Camera-type eye (tissue), 1 donor: ENCODE measurements around the gene KRTAP20-2. TPM values are rescaled to one million over a fixed set of nuclear protein-coding genes. Genes with fewer than 3 reads are reported as not detected.

Source experiments
- total RNA-seq: library from RNA; depleted of rRNA; stranded (reverse); fragments of >200 nt; gene quantifications from one replicate; pipeline ENCODE4 v1.2.3, GENCODE V29; 2014

Gene KRTAP20-2
- not detected for total RNA-seq

GRCh38 chr21:30634906-30635305 lies at the start of gene KRTAP20-2:
Gene KRTAP20-2, plus strand, starts transcription at chr21:30635206. Its CDS starts 58 bp downstream, at chr21:30635264.

GRCh38 chr21:30590297-30590696 lies 44.7 kb upstream of the KRTAP20-2 start, which contains the start of gene KRTAP22-2:
Gene KRTAP22-2, minus strand, starts transcription at chr21:30590397.

GRCh38 chr21:30592140-30592539 lies 42.9 kb upstream of the KRTAP20-2 start, which contains the start of gene KRTAP6-3:
Gene KRTAP6-3, plus strand, starts transcription at chr21:30592440. Its CDS starts 6 bp downstream, at chr21:30592446.

GRCh38 chr21:30598802-30599201 lies 36.2 kb upstream of the KRTAP20-2 start, which contains the start of gene KRTAP6-2:
Gene KRTAP6-2, minus strand, starts transcription at chr21:30598902. Its CDS starts 28 bp downstream, at chr21:30598874.

GRCh38 chr21:30600787-30601186 lies 34.2 kb upstream of the KRTAP20-2 start, which contains the start of gene KRTAP22-1:
Gene KRTAP22-1, plus strand, starts transcription at chr21:30601087.

GRCh38 chr21:30613836-30614235 lies 21.2 kb upstream of the KRTAP20-2 start, which contains the start of gene KRTAP6-1:
Gene KRTAP6-1, minus strand, starts transcription at chr21:30613930. Its CDS starts 26 bp downstream, at chr21:30613904.

GRCh38 chr21:30616125-30616524 lies 18.9 kb upstream of the KRTAP20-2 start, which contains the start of gene KRTAP20-1:
Gene KRTAP20-1, plus strand, starts transcription at chr21:30616425. Its CDS starts 30 bp downstream, at chr21:30616455.

GRCh38 chr21:30620522-30620921 lies 14.5 kb upstream of the KRTAP20-2 start, which contains the start of gene KRTAP20-4:
Gene KRTAP20-4, plus strand, starts transcription at chr21:30620627.

GRCh38 chr21:30642564-30642963 lies 7.6 kb downstream of the KRTAP20-2 start, which contains the start of gene KRTAP20-3:
Gene KRTAP20-3, plus strand, starts transcription at chr21:30642864.

Other genes with a start within 250 kb of the KRTAP20-2 start
- not detected for gene KRTAP13-1, start 239.2 kb upstream of the KRTAP20-2 start, total RNA-seq
- gene KRTAP13-3, start 209.3 kb upstream of the KRTAP20-2 start, total RNA-seq, result not detected
- not detected for gene KRTAP13-4, start 205.0 kb upstream of the KRTAP20-2 start, total RNA-seq
- not detected for gene KRTAP15-1, start 194.9 kb upstream of the KRTAP20-2 start, total RNA-seq
- not detected for gene KRTAP19-1, start 154.8 kb upstream of the KRTAP20-2 start, total RNA-seq
- not detected for gene KRTAP19-2, start 147.8 kb upstream of the KRTAP20-2 start, total RNA-seq
- gene KRTAP19-3, start 143.2 kb upstream of the KRTAP20-2 start, total RNA-seq, result not detected
- not detected for gene KRTAP19-4, start 138.0 kb upstream of the KRTAP20-2 start, total RNA-seq
- gene KRTAP19-5, start 133.1 kb upstream of the KRTAP20-2 start, total RNA-seq, result not detected
- not detected for gene KRTAP19-6, start 93.3 kb upstream of the KRTAP20-2 start, total RNA-seq
- gene KRTAP19-7, start 73.9 kb upstream of the KRTAP20-2 start, total RNA-seq, result not detected
- not detected for gene KRTAP22-2, start 44.8 kb upstream of the KRTAP20-2 start, total RNA-seq
- gene KRTAP6-3, start 42.8 kb upstream of the KRTAP20-2 start, total RNA-seq, result not detected
- gene KRTAP6-2, start 36.3 kb upstream of the KRTAP20-2 start, total RNA-seq, result not detected
- gene KRTAP22-1, start 34.1 kb upstream of the KRTAP20-2 start, total RNA-seq, result not detected
- not detected for gene KRTAP6-1, start 21.3 kb upstream of the KRTAP20-2 start, total RNA-seq
- gene KRTAP20-1, start 18.8 kb upstream of the KRTAP20-2 start, total RNA-seq, result not detected
- gene KRTAP20-4, start 14.6 kb upstream of the KRTAP20-2 start, total RNA-seq, result not detected
- not detected for gene KRTAP20-3, start 7.7 kb downstream of the KRTAP20-2 start, total RNA-seq
- gene KRTAP21-3, start 83.6 kb downstream of the KRTAP20-2 start, total RNA-seq, result not detected
- gene KRTAP21-2, start 112.1 kb downstream of the KRTAP20-2 start, total RNA-seq, result not detected
- gene KRTAP21-1, start 120.2 kb downstream of the KRTAP20-2 start, total RNA-seq, result 1.3 TPM
- gene KRTAP8-1, start 178.1 kb downstream of the KRTAP20-2 start, total RNA-seq, result not detected
- gene KRTAP7-1, start 194.6 kb downstream of the KRTAP20-2 start, total RNA-seq, result not detected
- gene KRTAP11-1, start 246.4 kb downstream of the KRTAP20-2 start, total RNA-seq, result not detected